ENCODE results near the gene PANK4. TPM values are rescaled to one million over a fixed set of nuclear protein-coding genes. Genes with fewer than 3 reads are reported as not detected.

PANK4 gene
- total and polyA plus RNA-seq, 3 experiments from 2014 or later: 25.0 to 46.3 (median 40.3) TPM

DNA sequence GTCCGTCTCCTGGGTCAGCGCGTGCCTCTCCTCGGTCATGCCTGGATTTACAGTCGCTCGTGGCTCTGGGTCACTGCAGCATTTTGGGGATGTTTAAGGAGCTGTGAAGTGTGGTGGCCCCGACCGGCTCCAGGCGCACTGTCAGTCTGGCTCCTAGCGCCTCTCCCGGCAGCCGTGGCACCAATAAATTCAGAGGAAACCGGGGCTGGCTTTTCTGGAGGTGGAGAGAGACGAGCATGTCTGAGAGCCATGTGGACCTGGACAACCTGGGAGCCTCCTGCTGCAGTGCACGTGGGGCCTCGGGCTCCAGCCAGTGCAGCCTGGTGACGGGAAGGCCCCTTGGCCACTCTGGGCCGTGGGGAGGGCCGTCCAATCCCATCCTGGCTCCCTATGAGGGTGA is 33.2 kb downstream of the PANK4 start:
- Mint-ChIP-seq H3K9me3 (peaks cover 0 to 6% (median 0%) of the 10 kb centered on the region in 5 donors), H3K4me1 (peaks cover 17 to 39% (median 28%) of the 10 kb centered on the region in 3 donors), H3K27me3 (peaks cover 0 to 2% of the 10 kb centered on the region in 2 donors), H3K36me3 (peaks cover 2 to 14% (median 13%) of the 10 kb centered on the region in 3 donors), H3K4me3 (peak overlapping the region in 3 of 7 donors; percentile 50 to 66 (median 54)), H3K27ac (peak overlapping the region in 2 of 8 donors; percentile 8 to 52)
- peaks cover 4% of the 10 kb centered on the region for H3K36me3 ChIP-seq (ENCODE audit: insufficient read depth, low read length)
- POLR2A ChIA-PET: interaction anchor here (2.1 kb wide), 1 partner anchor 31 kb away, joined by 9 read pairs; no protein-coding TSS in a partner anchor
- no peak overlapping the region for H3K27ac ChIP-seq (ENCODE audit: low read depth, low read length)
- no peak overlapping the region for H3K4me3 ChIP-seq (ENCODE audit: low read length)
- DNase-seq: no peak
- no peaks in the 10 kb centered on the region for H3K27me3 ChIP-seq (ENCODE audit: insufficient read depth, low read length, poor library complexity, severe bottlenecking)
- H3K4me1 ChIP-seq (ENCODE audit: insufficient read depth, low read length): peaks cover 15% of the 10 kb centered on the region
- CTCF ChIA-PET: no interaction called here
- H3K9me3 ChIP-seq (ENCODE audit: low read length): peaks cover 9% of the 10 kb centered on the region

DNA sequence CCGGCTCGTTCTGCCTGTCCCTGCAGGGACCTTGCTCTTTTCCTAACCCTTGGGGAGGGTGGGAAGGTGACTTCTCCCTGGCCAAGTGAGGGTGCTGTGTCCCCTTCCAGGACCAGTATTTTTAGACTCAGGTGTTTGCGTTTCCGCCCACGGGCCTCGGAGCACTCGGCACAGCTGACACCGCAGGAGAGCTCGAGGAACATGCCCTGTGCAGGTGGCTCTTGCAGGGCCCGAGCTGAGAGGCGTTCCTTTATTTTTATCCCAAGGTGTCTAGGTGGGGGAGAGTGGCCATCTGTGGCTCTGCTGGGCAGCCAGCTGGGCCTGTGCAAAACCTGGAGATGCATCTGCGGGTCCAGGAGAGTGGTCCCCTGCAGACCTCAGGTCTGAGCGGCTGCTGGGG is 34.3 kb downstream of the PANK4 start:
- DNase-seq: no peak
- Histone ChIP-seq H3K27me3 (ENCODE audit: insufficient read depth, low read length, poor library complexity, severe bottlenecking) (no peaks in the 10 kb centered on the region), H3K36me3 (ENCODE audit: insufficient read depth, low read length) (peaks cover 4% of the 10 kb centered on the region), H3K4me3 (ENCODE audit: low read length) (no peak overlapping the region), H3K27ac (ENCODE audit: low read depth, low read length) (no peak overlapping the region), H3K4me1 (ENCODE audit: insufficient read depth, low read length) (peaks cover 15% of the 10 kb centered on the region), H3K9me3 (ENCODE audit: low read length) (peaks cover 10% of the 10 kb centered on the region)
- Mint-ChIP-seq H3K27me3 (peaks cover 0 to 2% of the 10 kb centered on the region in 2 donors), H3K4me1 (peaks cover 17 to 36% (median 27%) of the 10 kb centered on the region in 3 donors), H3K36me3 (peaks cover 4 to 23% (median 18%) of the 10 kb centered on the region in 3 donors), H3K9me3 (peaks cover 0 to 9% (median 0%) of the 10 kb centered on the region in 5 donors), H3K27ac (no peak overlapping the region), H3K4me3 (no peak overlapping the region)
- POLR2A ChIA-PET: no interaction called here
- CTCF ChIA-PET: no interaction called here

DNA sequence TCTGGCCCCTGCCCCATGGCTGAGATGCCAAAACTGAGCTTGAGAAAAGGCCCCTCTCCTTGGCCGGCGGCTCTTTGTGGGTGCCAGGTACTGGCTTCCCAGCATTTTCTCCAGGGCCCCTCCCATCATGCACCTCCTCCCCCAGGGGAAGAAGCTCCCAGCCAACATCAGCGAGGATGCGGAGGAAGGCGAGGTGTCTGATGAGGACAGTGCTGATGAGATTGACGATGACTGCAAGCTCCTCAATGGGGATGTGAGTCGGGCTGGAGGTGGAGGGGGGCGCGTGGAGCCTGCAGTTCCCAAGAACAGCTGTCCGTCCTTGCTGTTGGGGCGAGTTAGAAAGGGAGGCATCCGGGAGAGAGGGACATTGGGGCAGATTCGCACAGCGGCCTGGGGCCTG is 36.8 kb downstream of the PANK4 start:
- CTCF ChIA-PET: interaction anchor here (0.9 to 1.8 kb wide), 2 partner anchors 12 to 73 kb away, joined by 3 to 7 read pairs; no protein-coding TSS in a partner anchor
- no peak overlapping the region for H3K4me3 ChIP-seq (ENCODE audit: low read length)
- H3K9me3 Mint-ChIP-seq: peaks cover 0 to 9% (median 0%) of the 10 kb centered on the region in 5 donors
- H3K27ac ChIP-seq (ENCODE audit: low read depth, low read length): no peak overlapping the region
- no peak overlapping the region for H3K27ac Mint-ChIP-seq
- H3K4me3 Mint-ChIP-seq: no peak overlapping the region
- peaks cover 10% of the 10 kb centered on the region for H3K9me3 ChIP-seq (ENCODE audit: low read length)
- H3K27me3 ChIP-seq (ENCODE audit: insufficient read depth, low read length, poor library complexity, severe bottlenecking): no peaks in the 10 kb centered on the region
- peaks cover 4 to 23% (median 18%) of the 10 kb centered on the region in 3 donors for H3K36me3 Mint-ChIP-seq
- POLR2A ChIA-PET: no interaction called here
- H3K27me3 Mint-ChIP-seq: peaks cover 0 to 2% of the 10 kb centered on the region in 2 donors
- peaks cover 4% of the 10 kb centered on the region for H3K36me3 ChIP-seq (ENCODE audit: insufficient read depth, low read length)
- peaks cover 10 to 16% (median 14%) of the 10 kb centered on the region in 3 donors for H3K4me1 Mint-ChIP-seq
- DNase-seq: no peak
- peaks cover 15% of the 10 kb centered on the region for H3K4me1 ChIP-seq (ENCODE audit: insufficient read depth, low read length)

GRCh38 chr1:2488688-2489087 is 37.7 kb downstream of the PANK4 start:
- H3K4me3 ChIP-seq (ENCODE audit: low read length): no peak overlapping the region
- ChIA-PET CTCF (interaction anchor here (0.8 to 1.8 kb wide), 2 partner anchors 69 to 72 kb away, joined by 3 to 7 read pairs; no protein-coding TSS in a partner anchor), POLR2A (interaction anchor here (1.1 kb wide), 1 partner anchor 18 kb away, joined by 3 read pairs; no protein-coding TSS in a partner anchor)
- H3K4me3 Mint-ChIP-seq: no peak overlapping the region
- H3K4me1 Mint-ChIP-seq: peaks cover 9 to 13% (median 11%) of the 10 kb centered on the region in 3 donors
- H3K27ac Mint-ChIP-seq: peak overlapping the region in 1 of 8 donors; percentile 61
- peaks cover 4 to 23% (median 18%) of the 10 kb centered on the region in 3 donors for H3K36me3 Mint-ChIP-seq
- H3K9me3 Mint-ChIP-seq: peaks cover 0 to 9% (median 0%) of the 10 kb centered on the region in 5 donors
- H3K27me3 ChIP-seq (ENCODE audit: insufficient read depth, low read length, poor library complexity, severe bottlenecking): no peaks in the 10 kb centered on the region
- H3K27me3 Mint-ChIP-seq: peaks cover 0 to 2% of the 10 kb centered on the region in 2 donors
- peaks cover 7% of the 10 kb centered on the region for H3K4me1 ChIP-seq (ENCODE audit: insufficient read depth, low read length)
- DNase-seq: no peak
- no peak overlapping the region for H3K27ac ChIP-seq (ENCODE audit: low read depth, low read length)
- peaks cover 10% of the 10 kb centered on the region for H3K9me3 ChIP-seq (ENCODE audit: low read length)
- H3K36me3 ChIP-seq (ENCODE audit: insufficient read depth, low read length): peaks cover 4% of the 10 kb centered on the region

DNA sequence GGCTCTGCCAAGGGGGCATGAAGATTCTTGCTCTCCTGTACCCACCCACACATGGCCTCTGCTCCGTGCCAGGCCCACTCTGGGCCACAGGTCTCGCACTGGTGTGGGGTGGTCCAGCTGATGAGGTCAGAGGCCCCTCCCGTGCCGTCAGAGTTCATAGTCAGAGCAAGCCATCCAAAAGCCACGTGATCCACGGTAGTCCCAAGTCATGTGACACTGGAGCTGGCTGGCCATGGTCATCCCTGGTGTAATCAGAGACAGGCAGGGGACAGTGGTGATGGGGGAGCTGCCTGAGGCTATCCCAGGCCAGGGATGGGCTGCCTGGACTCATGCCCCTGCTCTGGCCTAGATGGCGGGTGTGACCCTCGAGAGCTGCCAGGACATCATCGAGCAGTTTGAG is 39.8 kb downstream of the PANK4 start:
- Histone ChIP-seq H3K27ac (ENCODE audit: low read depth, low read length) (no peak overlapping the region), H3K36me3 (ENCODE audit: insufficient read depth, low read length) (peaks cover 4% of the 10 kb centered on the region), H3K4me3 (ENCODE audit: low read length) (no peak overlapping the region), H3K9me3 (ENCODE audit: low read length) (peaks cover 10% of the 10 kb centered on the region), H3K4me1 (ENCODE audit: insufficient read depth, low read length) (no peaks in the 10 kb centered on the region), H3K27me3 (ENCODE audit: insufficient read depth, low read length, poor library complexity, severe bottlenecking) (no peaks in the 10 kb centered on the region)
- Mint-ChIP-seq H3K27ac (no peak overlapping the region), H3K4me1 (peaks cover 3 to 6% (median 5%) of the 10 kb centered on the region in 3 donors), H3K9me3 (peaks cover 0 to 9% (median 0%) of the 10 kb centered on the region in 5 donors), H3K4me3 (no peak overlapping the region), H3K36me3 (peaks cover 4 to 23% (median 18%) of the 10 kb centered on the region in 3 donors), H3K27me3 (no peaks in the 10 kb centered on the region)
- POLR2A ChIA-PET: no interaction called here
- CTCF ChIA-PET: no interaction called here
- DNase-seq: no peak

GRCh38 chr1:2486041-2486440 is 40.4 kb downstream of the PANK4 start:
- DNase-seq: no peak
- H3K36me3 ChIP-seq (ENCODE audit: insufficient read depth, low read length): peaks cover 4% of the 10 kb centered on the region
- H3K4me1 ChIP-seq (ENCODE audit: insufficient read depth, low read length): no peaks in the 10 kb centered on the region
- peaks cover 0 to 9% (median 0%) of the 10 kb centered on the region in 5 donors for H3K9me3 Mint-ChIP-seq
- H3K27me3 ChIP-seq (ENCODE audit: insufficient read depth, low read length, poor library complexity, severe bottlenecking): no peaks in the 10 kb centered on the region
- peaks cover 2 to 23% (median 15%) of the 10 kb centered on the region in 3 donors for H3K36me3 Mint-ChIP-seq
- ChIA-PET POLR2A (no interaction called here), CTCF (no interaction called here)
- no peak overlapping the region for H3K27ac Mint-ChIP-seq
- no peak overlapping the region for H3K27ac ChIP-seq (ENCODE audit: low read depth, low read length)
- no peak overlapping the region for H3K4me3 Mint-ChIP-seq
- peaks cover 10% of the 10 kb centered on the region for H3K9me3 ChIP-seq (ENCODE audit: low read length)
- no peaks in the 10 kb centered on the region for H3K27me3 Mint-ChIP-seq
- peaks cover 3 to 6% (median 5%) of the 10 kb centered on the region in 3 donors for H3K4me1 Mint-ChIP-seq
- H3K4me3 ChIP-seq (ENCODE audit: low read length): no peak overlapping the region

- peak overlapping the region in 4 of 8 donors; percentile 2 to 83 (median 59) for H3K27ac Mint-ChIP-seq
- H3K36me3 Mint-ChIP-seq: peaks cover 2 to 16% (median 11%) of the 10 kb centered on the region in 3 donors
- no peak overlapping the region for H3K4me3 ChIP-seq (ENCODE audit: low read length)
- no peaks in the 10 kb centered on the region for H3K27me3 Mint-ChIP-seq
- ChIA-PET POLR2A (no interaction called here), CTCF (no interaction called here)
- peaks cover 0 to 9% (median 0%) of the 10 kb centered on the region in 5 donors for H3K9me3 Mint-ChIP-seq
- no peak for DNase-seq
- H3K9me3 ChIP-seq (ENCODE audit: low read length): peaks cover 8% of the 10 kb centered on the region
- H3K4me3 Mint-ChIP-seq: peak overlapping the region in 1 of 7 donors; percentile 80
- H3K27ac ChIP-seq (ENCODE audit: low read depth, low read length): no peak overlapping the region
- H3K36me3 ChIP-seq (ENCODE audit: insufficient read depth, low read length): peaks cover 3% of the 10 kb centered on the region
- no peaks in the 10 kb centered on the region for H3K4me1 ChIP-seq (ENCODE audit: insufficient read depth, low read length)
- peaks cover 3 to 6% (median 5%) of the 10 kb centered on the region in 3 donors for H3K4me1 Mint-ChIP-seq
- no peaks in the 10 kb centered on the region for H3K27me3 ChIP-seq (ENCODE audit: insufficient read depth, low read length, poor library complexity, severe bottlenecking)
Observed at GRCh38 chr1:2483970-2484369, 42.4 kb downstream of the PANK4 start.

DNA sequence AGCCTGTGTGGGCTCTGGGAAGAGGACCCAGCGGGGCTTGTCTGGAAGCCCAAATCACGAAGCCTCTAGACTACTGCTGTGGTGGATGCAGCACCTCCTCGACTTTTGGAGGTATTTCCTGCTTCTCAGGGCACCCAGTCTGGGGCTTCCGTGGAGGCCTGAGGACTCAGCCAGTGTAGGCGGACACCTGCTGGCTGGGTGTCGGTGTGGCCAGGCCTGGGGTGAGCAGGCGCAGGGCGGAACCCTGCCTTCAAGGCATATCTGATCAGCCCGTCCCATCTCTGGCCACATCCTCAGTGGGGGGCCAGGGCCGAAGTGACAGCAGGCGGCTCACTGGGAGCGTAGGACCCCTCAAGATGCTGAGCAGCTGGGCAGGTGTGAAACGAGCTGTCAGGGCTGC is 43.4 kb downstream of the PANK4 start:
- H3K36me3 Mint-ChIP-seq: peaks cover 2 to 7% (median 5%) of the 10 kb centered on the region in 3 donors
- H3K27me3 Mint-ChIP-seq: no peaks in the 10 kb centered on the region
- POLR2A ChIA-PET: no interaction called here

More for the DNA sequence above, 43.4 kb downstream of the PANK4 start:
- H3K9me3 ChIP-seq (ENCODE audit: low read length): no peaks in the 10 kb centered on the region
- H3K27me3 ChIP-seq (ENCODE audit: insufficient read depth, low read length, poor library complexity, severe bottlenecking): no peaks in the 10 kb centered on the region
- no peaks in the 10 kb centered on the region for H3K36me3 ChIP-seq (ENCODE audit: insufficient read depth, low read length)
- CTCF ChIA-PET: no interaction called here
- Mint-ChIP-seq H3K4me1 (peaks cover 3 to 6% (median 5%) of the 10 kb centered on the region in 3 donors), H3K27ac (no peak overlapping the region), H3K9me3 (peaks cover 0 to 3% (median 0%) of the 10 kb centered on the region in 5 donors), H3K4me3 (no peak overlapping the region)
- no peak for DNase-seq
- no peak overlapping the region for H3K27ac ChIP-seq (ENCODE audit: low read depth, low read length)
- no peak overlapping the region for H3K4me3 ChIP-seq (ENCODE audit: low read length)
- H3K4me1 ChIP-seq (ENCODE audit: insufficient read depth, low read length): no peaks in the 10 kb centered on the region

Measured in CD8-positive, alpha-beta memory T cell (primary cell).